Activated CD4-positive, alpha-beta T cell treated with anti-CD3 and anti-CD28 coated beads, Interleukin-2, amount 50 U/mL, for 16 hours (primary cell): Measurements from ENCODE around the gene ITPKA.
"Not testable (repeated sequence)": the region's sequence is repeated elsewhere in the genome, so short reads cannot be mapped to it uniquely, and the experiment has no call there.

Experiments
- DNase-seq: peaks from one replicate; pipeline ENCODE4 v3.0.0-alpha.2; 2020

Gene ITPKA

DNA sequence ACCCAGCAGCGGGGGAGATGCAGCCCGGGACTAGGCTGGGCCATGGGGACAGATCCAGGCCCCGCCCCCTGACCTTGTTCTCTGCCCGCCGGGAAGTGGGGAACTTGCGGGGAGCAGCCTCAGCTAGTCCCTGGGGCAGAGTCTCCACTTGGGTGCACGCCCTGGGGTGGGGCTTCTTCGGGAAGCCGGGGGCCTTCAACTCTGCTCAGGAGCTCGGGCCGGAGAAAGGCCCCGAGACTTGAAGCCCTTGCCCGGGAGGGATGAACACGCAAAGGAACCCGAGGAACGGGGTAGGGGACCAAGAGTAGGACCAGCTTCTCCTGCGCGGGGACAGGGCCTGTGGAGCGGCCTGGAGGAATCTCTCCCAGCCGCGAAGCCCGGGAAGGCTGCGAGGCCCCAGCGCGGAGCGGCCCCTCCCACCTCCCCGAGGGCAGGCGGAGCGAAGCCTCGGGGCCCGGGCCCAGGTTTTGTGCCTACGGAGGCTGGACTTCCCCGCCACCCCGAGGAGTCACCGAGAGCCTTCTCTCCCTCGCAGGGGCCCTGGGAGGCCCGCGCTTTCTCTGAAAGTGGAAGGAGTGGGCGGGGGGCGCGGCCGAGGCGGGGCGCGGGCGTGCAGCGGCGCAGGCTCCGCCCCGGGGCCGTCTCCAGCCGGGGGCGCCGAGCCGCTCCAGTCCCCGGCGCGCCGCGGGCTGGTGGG is at the start of gene ITPKA:
ITPKA (plus strand) TSS at position 670 of the 697 bp plus-strand sequence. CDS start 54 bp downstream, outside the sequence.
- DNase-seq = peak; percentile 85

DNA sequence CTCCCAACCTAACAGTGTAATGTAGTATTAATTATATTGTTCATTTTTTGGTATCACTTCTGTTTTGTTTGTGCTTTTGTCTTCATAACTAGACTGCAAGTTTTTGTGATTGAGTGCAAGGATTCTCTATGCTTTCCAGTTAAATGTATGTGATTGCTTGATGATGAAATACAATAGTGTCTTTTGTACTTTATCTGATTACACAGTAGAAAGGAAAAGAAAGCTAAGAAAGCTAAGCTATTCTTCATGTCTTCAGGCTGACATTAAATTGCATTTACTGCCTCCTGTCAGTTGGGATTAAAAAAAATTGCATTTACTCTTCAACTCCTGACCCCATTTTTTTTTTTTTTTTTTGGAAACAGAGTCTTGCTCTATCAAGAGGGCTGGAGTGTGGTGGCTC is 48.3 kb upstream of the ITPKA start:
- DNase-seq = no peak

DNA sequence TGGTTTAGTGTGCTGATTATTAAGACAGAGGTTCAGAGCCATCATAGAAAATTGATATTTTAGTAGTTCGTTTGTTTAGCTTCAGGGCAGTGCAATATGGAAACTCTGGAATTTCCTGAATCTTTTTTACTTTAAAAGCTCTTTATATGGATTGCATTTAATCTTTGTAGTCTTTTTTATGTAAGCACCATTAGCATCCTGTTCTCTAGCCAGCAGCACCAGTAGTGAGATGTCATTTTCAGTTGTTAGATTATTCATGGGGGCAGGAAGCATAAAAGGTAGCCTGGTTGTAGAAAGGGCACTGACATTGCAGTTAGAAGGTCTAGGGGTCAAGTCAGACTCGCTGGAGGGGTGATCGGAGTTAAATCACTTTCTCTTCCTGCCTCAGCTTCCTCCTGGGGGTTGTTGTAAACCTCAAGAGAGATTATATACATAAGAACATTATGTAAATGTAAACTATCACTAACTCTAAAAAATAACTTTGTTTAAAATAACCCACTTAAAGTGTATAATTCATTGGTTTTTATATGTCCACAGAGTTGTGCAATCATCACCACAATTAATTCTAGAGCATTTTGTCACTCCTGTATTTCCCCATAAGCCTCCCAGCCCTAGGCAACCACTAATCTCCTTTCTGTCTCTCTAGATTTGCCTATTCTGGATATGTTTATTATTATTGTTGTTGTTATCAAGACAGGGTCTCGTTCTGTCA is 31.4 kb upstream of the ITPKA start:
- DNase-seq = no peak

- DNase-seq = no peak
Measured at GRCh38 chr15:41464889-41465580, 28.6 kb upstream of the ITPKA start.

- peak; percentile 50 for DNase-seq
Measured at GRCh38 chr15:41465822-41466421, 27.8 kb upstream of the ITPKA start.

DNA sequence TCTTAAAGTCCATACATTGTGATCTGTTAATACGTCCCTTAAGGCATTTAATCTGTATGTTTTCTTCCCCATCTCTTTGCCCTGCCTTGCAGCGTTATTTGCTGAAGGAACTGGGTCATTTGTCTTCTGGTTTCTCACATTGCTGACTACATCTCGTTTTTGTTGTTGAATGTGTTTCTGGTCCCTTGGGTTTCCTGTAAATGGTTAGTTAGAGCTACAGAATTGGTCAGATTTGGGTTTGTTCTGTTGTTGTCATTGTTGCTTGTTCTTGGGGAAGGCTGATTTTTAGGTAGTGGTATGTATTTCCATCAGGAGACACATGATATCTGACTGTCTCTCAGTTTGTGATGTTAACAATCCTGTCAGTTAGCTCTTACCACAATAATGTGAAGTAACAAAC is 27.0 kb upstream of the ITPKA start:
- no peak for DNase-seq

- DNase-seq = not testable (repeated sequence)
Measured at GRCh38 chr15:41469644-41470043, 24.0 kb upstream of the ITPKA start.

DNA sequence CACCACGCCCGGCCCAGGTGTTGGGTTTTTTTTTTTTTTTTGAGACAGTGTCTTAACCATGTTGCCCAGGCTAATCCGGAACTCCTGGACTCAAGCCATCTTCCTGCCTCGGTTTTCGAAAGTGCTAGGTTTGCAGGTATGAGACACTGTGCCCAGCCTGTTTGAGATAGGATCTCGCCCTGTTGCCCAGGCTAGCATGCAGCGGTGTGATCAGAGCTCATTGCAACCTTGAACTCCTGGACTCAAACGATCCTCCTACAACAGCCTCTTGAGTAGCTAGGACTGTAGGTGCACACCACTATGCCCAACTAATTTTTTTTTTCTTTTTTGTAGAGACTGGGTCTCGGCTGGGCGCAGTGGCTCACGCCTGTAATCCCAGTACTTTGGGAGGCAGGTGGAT is 20.3 kb upstream of the ITPKA start:
- DNase-seq = no peak

DNA sequence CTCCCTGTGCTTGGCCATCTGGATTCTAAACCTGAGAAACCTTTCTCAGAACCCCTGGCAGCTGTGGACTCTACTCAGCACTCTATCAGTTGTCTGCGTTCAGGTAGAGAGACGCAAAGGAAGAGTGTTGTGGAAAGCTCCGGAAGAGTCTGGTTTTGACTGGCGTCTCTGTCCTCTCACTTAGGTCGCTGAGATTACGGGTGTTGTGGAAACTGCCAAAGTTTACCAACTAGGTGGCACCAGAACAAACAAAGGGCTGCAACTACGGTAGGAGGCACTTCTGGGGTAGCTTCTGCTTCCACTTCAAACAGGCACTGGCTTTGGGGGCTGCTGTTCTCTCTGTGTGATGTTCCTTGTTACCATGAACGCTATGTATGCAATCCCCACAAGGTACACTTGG is 19.2 kb upstream of the ITPKA start:
- DNase-seq = no peak

DNA sequence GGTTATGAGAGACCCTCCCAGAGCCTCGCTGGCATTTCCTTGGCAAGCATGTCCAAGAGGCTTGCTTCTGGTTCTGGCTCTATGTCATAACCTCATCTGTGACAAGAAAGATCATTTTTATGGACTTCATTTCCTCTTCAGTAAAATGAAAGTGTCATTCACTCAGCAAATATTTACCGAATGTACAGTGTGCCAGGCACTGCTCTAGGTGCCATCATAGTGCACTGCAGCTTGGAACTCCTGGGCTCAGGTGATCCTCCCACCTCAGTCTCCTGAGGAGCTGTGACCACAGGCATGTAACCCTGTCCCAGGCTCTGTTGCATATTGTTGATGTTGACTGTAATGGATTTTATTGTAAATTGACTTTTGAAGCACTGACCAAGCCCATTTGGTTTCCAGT is 18.7 kb upstream of the ITPKA start:
- DNase-seq = no peak

DNA sequence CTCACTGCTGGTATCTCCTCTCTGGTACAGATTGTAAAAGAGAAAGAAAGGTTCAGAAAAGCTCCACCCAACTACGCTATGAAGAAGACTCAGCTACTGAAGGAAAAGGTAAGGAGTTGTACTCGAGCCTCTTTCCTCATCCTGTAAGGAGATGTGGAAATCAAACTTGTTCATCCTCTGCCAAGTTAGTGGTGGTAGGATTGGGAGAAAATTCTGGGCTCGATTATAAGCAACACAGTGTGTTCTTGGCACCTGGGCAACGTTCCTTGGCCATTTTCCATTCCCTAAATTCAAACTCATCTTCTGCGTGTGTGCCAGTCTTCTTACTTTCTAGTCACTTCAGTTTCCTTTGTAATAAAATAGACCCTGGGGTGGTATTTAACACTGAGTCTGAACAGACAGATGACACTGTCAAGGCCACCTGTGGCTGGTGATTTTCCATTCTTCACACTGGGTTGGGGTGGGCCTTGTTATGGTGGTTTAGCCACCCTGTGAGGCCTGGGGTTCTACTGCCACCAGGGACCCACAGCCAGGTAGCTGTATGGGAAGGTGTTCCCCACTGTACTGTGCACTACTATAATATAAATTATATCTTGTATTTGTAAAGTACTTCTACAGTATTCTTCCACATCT is 17.1 kb upstream of the ITPKA start:
- DNase-seq = no peak

DNA sequence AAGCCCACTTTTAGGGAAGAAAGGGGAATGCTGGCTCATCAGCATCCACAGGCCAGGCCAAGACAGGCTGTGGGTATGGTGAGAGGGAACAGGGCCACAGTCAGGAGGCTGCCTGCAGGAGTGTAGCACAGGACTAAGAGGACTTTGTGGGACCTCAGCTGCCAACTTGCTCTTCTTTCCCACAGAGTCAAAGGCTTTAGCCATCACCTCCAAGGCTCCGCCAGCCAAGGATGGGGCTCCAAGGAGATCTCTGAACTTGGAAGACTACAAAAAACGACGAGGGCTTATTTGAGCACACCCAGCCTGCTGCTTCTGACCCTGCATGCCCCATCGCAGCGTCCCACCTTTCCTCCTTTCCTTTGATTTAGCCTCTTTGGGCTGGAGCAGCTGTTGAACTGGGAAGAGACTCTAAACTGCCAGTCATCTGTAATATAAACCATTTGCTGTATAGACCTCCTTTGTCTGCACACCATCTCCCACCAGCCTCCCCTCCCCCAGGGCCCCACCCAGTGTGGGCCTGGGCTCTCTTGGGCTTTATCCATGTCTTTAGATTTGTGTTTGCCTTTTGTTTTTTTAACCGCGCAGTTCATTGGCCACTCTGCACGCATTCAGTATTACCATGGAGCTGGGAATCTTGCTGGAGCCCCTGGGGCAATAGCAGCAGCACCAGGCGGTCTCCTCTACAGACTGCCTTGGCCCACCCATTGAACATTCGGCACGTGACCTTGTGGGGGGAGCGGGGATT is 13.1 kb upstream of the ITPKA start:
- DNase-seq = no peak

- DNase-seq = no peak
Measured at GRCh38 chr15:41482110-41482877, 11.4 kb upstream of the ITPKA start.

GRCh38 chr15:41483115-41483514 is 10.6 kb upstream of the ITPKA start:
- DNase-seq = peak; percentile 62

GRCh38 chr15:41483519-41483918 is 10.2 kb upstream of the ITPKA start:
- DNase-seq = peak; percentile 56

DNA sequence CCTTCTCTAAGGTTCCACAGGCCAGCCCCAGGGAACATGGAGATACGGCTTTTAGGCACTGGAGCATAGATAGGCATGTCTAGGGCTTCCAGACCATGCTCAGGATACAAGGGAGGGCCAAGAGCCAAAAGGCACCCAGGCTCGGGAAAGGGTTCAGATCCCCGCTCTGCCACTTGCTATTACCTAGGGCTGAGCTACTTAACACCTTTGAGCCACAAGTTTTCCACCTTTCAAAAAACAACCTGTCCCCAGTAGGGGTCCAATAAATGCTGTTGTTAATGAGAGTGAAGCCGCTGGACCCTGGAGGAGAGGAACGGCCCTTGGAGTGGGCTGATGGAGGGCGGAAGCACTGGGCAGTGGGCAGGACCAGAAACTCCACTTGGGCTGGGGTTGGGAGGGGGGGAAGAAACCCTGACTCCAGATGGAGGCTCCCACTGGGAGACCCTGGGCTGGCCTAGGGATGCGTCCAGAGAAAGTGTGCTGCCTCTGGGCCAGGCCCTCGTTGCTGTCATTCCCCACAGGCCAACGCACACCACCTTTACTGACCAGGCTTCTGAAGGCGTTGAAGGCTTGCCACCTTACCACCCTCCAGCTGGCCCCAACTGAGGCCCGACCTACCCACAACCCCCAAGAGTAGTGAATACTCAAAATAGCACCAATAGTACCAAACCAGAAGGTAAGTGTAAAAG is 8.6 kb upstream of the ITPKA start:
- DNase-seq = no peak

GRCh38 chr15:41486286-41486685 is 7.4 kb upstream of the ITPKA start:
- DNase-seq = no peak

DNA sequence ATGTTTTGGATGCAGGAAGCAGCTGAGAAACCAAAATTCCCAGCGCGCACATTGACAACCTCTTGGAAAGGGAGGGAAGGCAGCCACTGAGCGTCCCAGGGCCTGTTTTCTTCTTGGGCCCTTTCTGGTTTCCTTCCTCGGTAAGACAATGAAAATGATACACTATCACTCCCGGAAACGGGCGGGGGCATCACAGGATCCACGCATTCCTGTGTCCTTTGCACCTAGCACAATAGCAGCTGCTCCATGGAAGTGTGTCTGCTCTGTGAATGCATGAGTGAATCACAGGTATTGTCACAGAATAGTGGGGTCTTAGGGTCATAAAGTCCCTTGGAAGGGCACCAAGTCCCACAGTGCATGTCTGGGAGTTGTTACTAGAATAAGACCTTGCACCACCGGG is 6.3 kb upstream of the ITPKA start:
- DNase-seq = no peak

DNA sequence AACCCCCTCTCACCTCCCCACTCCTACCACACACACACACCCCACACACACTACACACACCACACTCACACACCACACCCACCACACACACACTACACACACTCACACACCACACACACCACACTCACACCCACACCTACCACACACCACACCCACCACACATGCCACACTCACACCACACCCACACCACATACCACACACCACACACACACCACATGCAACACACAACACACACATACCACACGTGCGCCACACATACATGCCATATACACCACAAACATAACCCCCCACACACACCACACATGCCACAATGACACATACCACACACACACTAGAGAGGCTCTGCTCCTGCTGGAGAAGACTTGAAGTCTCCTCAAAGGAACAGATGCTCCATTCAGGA is 5.9 kb upstream of the ITPKA start:
- peak; percentile 47 for DNase-seq

DNA sequence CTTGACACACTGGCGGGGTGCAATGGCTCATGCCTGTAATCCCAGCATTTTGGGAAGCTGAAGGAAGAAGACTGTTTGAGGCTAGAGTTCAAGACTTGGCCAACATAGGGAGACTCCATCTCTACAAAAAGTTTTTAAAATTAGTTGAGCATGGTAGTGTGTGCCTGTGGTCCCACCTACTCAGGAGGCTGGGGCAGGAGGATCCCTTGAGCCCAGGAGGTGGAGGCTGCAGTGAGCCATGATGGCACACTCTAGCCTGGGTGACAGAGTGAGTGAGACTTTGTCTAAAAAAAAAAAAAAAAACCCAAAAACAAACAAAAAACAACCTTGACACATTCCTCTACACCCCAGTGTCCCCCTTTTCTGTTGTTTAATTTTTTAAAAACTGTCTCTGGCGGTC is 4.0 kb upstream of the ITPKA start:
- no peak for DNase-seq

GRCh38 chr15:41490355-41490754 is 3.3 kb upstream of the ITPKA start:
- DNase-seq = peak; percentile 91
